Measurements from ENCODE around the gene WDFY4.

The WDFY4 gene

GRCh38 chr10:48656241-48656913 is 28.3 kb upstream of the WDFY4 start:
- H3K4me2 ChIP-seq (ENCODE audit: low read depth, low read length, poor library complexity, severe bottlenecking): peak overlapping the region; percentile 63
- H3K36me3 ChIP-seq (ENCODE audit: low read length): no peaks in the 10 kb centered on the region
- no peaks in the 10 kb centered on the region for H4K20me1 ChIP-seq (ENCODE audit: low read depth, low read length)
- peak; percentile 77 for TF ChIP-seq CTCF (IDR thresholded peaks at IDR 0.05; ENCODE audit: insufficient read depth, low read length, poor library complexity, severe bottlenecking)
- TF ChIP-seq EZH2phosphoT487 (conservative IDR thresholded peaks at IDR 0.05; ENCODE audit: low read length): no peak
- peaks cover 16% of the 10 kb centered on the region; the same call in 1 of the 2 replicates for H3F3A ChIP-seq (ENCODE audit: insufficient read depth)
- no peaks in the 10 kb centered on the region for H3K79me2 ChIP-seq (ENCODE audit: insufficient read depth, low read length)
- H2AFZ ChIP-seq (ENCODE audit: low read depth, low read length, severe bottlenecking): peak overlapping the region; percentile 86
- H3K4me3 ChIP-seq (ENCODE audit: insufficient read depth, low read length, poor library complexity, severe bottlenecking): peak overlapping the region; percentile 51
- no peaks in the 10 kb centered on the region for H3K9me2 ChIP-seq (replicated peaks; ENCODE audit: insufficient read depth, low read length)
- H3K9me3 ChIP-seq (ENCODE audit: insufficient read depth, low read length): no peaks in the 10 kb centered on the region
- H3K27me3 ChIP-seq (ENCODE audit: low read length): no peaks in the 10 kb centered on the region
- H3K9ac ChIP-seq (ENCODE audit: low read length): peak overlapping the region; percentile 55
- no peak overlapping the region for H3K27ac ChIP-seq (ENCODE audit: low read depth, low read length)

GRCh38 chr10:48656914-48657305 is 27.8 kb upstream of the WDFY4 start:
- TF ChIP-seq EZH2phosphoT487 (conservative IDR thresholded peaks at IDR 0.05; ENCODE audit: low read length) (no peak), CTCF (IDR thresholded peaks at IDR 0.05; ENCODE audit: insufficient read depth, low read length, poor library complexity, severe bottlenecking) (no peak)
- H3K9me2 ChIP-seq (replicated peaks; ENCODE audit: insufficient read depth, low read length): no peaks in the 10 kb centered on the region
- H2AFZ ChIP-seq (ENCODE audit: low read depth, low read length, severe bottlenecking): peak overlapping the region; percentile 86
- H3K36me3 ChIP-seq (ENCODE audit: low read length): no peaks in the 10 kb centered on the region
- H3K27me3 ChIP-seq (ENCODE audit: low read length): no peaks in the 10 kb centered on the region
- H3F3A ChIP-seq (ENCODE audit: insufficient read depth): peaks cover 18% of the 10 kb centered on the region; the same call in 1 of the 2 replicates
- no peaks in the 10 kb centered on the region for H3K9me3 ChIP-seq (ENCODE audit: insufficient read depth, low read length)
- H3K4me2 ChIP-seq (ENCODE audit: low read depth, low read length, poor library complexity, severe bottlenecking): peak overlapping the region; percentile 63
- peak overlapping the region; percentile 55 for H3K9ac ChIP-seq (ENCODE audit: low read length)
- H4K20me1 ChIP-seq (ENCODE audit: low read depth, low read length): no peaks in the 10 kb centered on the region
- peak overlapping the region; percentile 42 for H3K4me3 ChIP-seq (ENCODE audit: insufficient read depth, low read length, poor library complexity, severe bottlenecking)
- H3K27ac ChIP-seq (ENCODE audit: low read depth, low read length): no peak overlapping the region
- H3K79me2 ChIP-seq (ENCODE audit: insufficient read depth, low read length): no peaks in the 10 kb centered on the region

GRCh38 chr10:48657416-48657815 is 27.3 kb upstream of the WDFY4 start:
- Histone ChIP-seq H3K36me3 (ENCODE audit: low read length) (no peaks in the 10 kb centered on the region), H3K9ac (ENCODE audit: low read length) (no peak overlapping the region), H3K9me2 (replicated peaks; ENCODE audit: insufficient read depth, low read length) (no peaks in the 10 kb centered on the region), H3K4me2 (ENCODE audit: low read depth, low read length, poor library complexity, severe bottlenecking) (no peak overlapping the region), H3K27ac (ENCODE audit: low read depth, low read length) (no peak overlapping the region), H3F3A (ENCODE audit: insufficient read depth) (peaks cover 18% of the 10 kb centered on the region; the same call in 1 of the 2 replicates), H3K9me3 (ENCODE audit: insufficient read depth, low read length) (no peaks in the 10 kb centered on the region), H2AFZ (ENCODE audit: low read depth, low read length, severe bottlenecking) (no peak overlapping the region), H3K79me2 (ENCODE audit: insufficient read depth, low read length) (no peaks in the 10 kb centered on the region), H3K4me3 (ENCODE audit: insufficient read depth, low read length, poor library complexity, severe bottlenecking) (no peak overlapping the region), H4K20me1 (ENCODE audit: low read depth, low read length) (no peaks in the 10 kb centered on the region), H3K27me3 (ENCODE audit: low read length) (no peaks in the 10 kb centered on the region)
- TF ChIP-seq EZH2phosphoT487 (conservative IDR thresholded peaks at IDR 0.05; ENCODE audit: low read length) (no peak), CTCF (IDR thresholded peaks at IDR 0.05; ENCODE audit: insufficient read depth, low read length, poor library complexity, severe bottlenecking) (no peak)
